SH-SY5Y (cell line): ENCODE results near the gene INO80D.

ENCODE experiments used
- GATA2 ChIP-seq: IDR thresholded peaks from 2 replicates; pipeline ENCODE4 v1.6.1; 2011; ENCODE audit warnings: mild to moderate bottlenecking, low read depth, low read length
- GATA3 ChIP-seq: IDR thresholded peaks from 2 replicates; pipeline ENCODE4 v1.6.1; 2011; ENCODE audit warnings: low read depth, mild to moderate bottlenecking, low read length, moderate library complexity

The INO80D gene

GRCh38 chr2:206063635-206064034 is 22.3 kb downstream of the INO80D start:
- TF ChIP-seq GATA3: no peak
- TF ChIP-seq GATA2: no peak

GRCh38 chr2:206062724-206063123 is 23.2 kb downstream of the INO80D start:
- TF ChIP-seq GATA2 (no peak), GATA3 (no peak)

- no peak for TF ChIP-seq GATA2
- no peak for TF ChIP-seq GATA3
These were observed 29.7 kb downstream of the INO80D start for GRCh38 chr2:206056286-206056685.

GRCh38 chr2:206054952-206055351 is 31.0 kb downstream of the INO80D start:
- no peak for TF ChIP-seq GATA3
- TF ChIP-seq GATA2: no peak

- TF ChIP-seq GATA2 (no peak), GATA3 (no peak)
These were observed 34.1 kb downstream of the INO80D start for GRCh38 chr2:206051912-206052311.

GRCh38 chr2:206049392-206049791 is 36.6 kb downstream of the INO80D start:
- TF ChIP-seq GATA2 (no peak), GATA3 (no peak)

GRCh38 chr2:206045251-206045650 is 40.7 kb downstream of the INO80D start:
- no peak for TF ChIP-seq GATA2
- no peak for TF ChIP-seq GATA3

- TF ChIP-seq GATA3 (no peak), GATA2 (no peak)
These were observed 45.4 kb downstream of the INO80D start for GRCh38 chr2:206040525-206040924.

GRCh38 chr2:206031950-206032567 is 53.9 kb downstream of the INO80D start:
- TF ChIP-seq GATA2 (no peak), GATA3 (no peak)

- no peak for TF ChIP-seq GATA2
- TF ChIP-seq GATA3: no peak
These were observed 54.7 kb downstream of the INO80D start for GRCh38 chr2:206031162-206031784.

- no peak for TF ChIP-seq GATA3
- TF ChIP-seq GATA2: no peak
These were observed 57.9 kb downstream of the INO80D start for GRCh38 chr2:206028101-206028500.

GRCh38 chr2:206023183-206023582 is 62.8 kb downstream of the INO80D start:
- TF ChIP-seq GATA2 (no peak), GATA3 (no peak)

GRCh38 chr2:206020171-206020570 is 65.8 kb downstream of the INO80D start:
- no peak for TF ChIP-seq GATA2
- no peak for TF ChIP-seq GATA3

- TF ChIP-seq GATA2: no peak
- TF ChIP-seq GATA3: no peak
These were observed 74.2 kb downstream of the INO80D start for GRCh38 chr2:206011795-206012194.

- no peak for TF ChIP-seq GATA3
- TF ChIP-seq GATA2: no peak
These were observed 74.9 kb downstream of the INO80D start for GRCh38 chr2:206011018-206011614.
